Liver (tissue), 10 donors: Measurements from ENCODE around the gene NCR2. TPM values are rescaled to one million over a fixed set of nuclear protein-coding genes. Genes with fewer than 3 reads are reported as not detected.

Experiments
- DNase-seq: peaks from one replicate; pipeline ENCODE4 v3.0.0-alpha.2; 2017; ENCODE audit warnings: low spot score
- H3K27ac ChIP-seq, 2 donors: one replicate each; pipeline ENCODE4 v1.7.0; 2013; ENCODE audit warnings: inconsistent platforms in 2 of 2, low read length in 2 of 2, control low read depth in 1 of 2, low read depth in 1 of 2, mild to moderate bottlenecking in 1 of 2
- H3K27me3 ChIP-seq, 4 donors: one replicate each; pipeline versions ENCODE4 v1.6.1 to v1.7.0; 2013; ENCODE audit warnings: low read length in 3 of 4, inconsistent platforms in 1 of 4, mild to moderate bottlenecking in 1 of 4, moderate library complexity in 1 of 4; ENCODE audit not compliant: control insufficient read depth in 4 of 4, insufficient read depth in 4 of 4
- H3K36me3 ChIP-seq, 4 donors: one replicate each; pipeline versions ENCODE4 v1.6.1 to v1.7.0; 2013; ENCODE audit warnings: low read length in 3 of 4, mild to moderate bottlenecking in 3 of 4, low read depth in 1 of 4, moderate library complexity in 1 of 4; ENCODE audit not compliant: control insufficient read depth in 4 of 4, insufficient read depth in 3 of 4
- H3K4me1 ChIP-seq, 4 donors: one replicate each; pipeline versions ENCODE4 v1.6.1 to v1.7.0; 2013; ENCODE audit warnings: low read length in 3 of 4, mild to moderate bottlenecking in 3 of 4, moderate library complexity in 1 of 4; ENCODE audit not compliant: control insufficient read depth in 4 of 4, insufficient read depth in 4 of 4
- H3K4me3 ChIP-seq, 3 donors: one replicate each; pipeline versions ENCODE4 v1.6.1 to v1.7.0; 2013; ENCODE audit warnings: low read length in 3 of 3, control low read depth in 1 of 3, low read depth in 1 of 3, mild to moderate bottlenecking in 1 of 3
- H3K9ac ChIP-seq, 2 donors: one replicate each; pipeline ENCODE4 v1.7.0; 2013; ENCODE audit warnings: low read length in 2 of 2, mild to moderate bottlenecking in 2 of 2, moderate library complexity in 2 of 2, control low read depth in 1 of 2, low read depth in 1 of 2
- H3K9me3 ChIP-seq, 4 donors: one replicate each; pipeline versions ENCODE4 v1.6.1 to v1.7.0; 2013; ENCODE audit warnings: low read length in 3 of 4; ENCODE audit not compliant: control insufficient read depth in 4 of 4
- ATF3 ChIP-seq: IDR thresholded peaks from 2 replicates; pipeline ENCODE4 v1.6.1; 2016; ENCODE audit warnings: antibody characterized with exemption
- CTCF ChIP-seq: fragments of 150-350 bp; IDR thresholded peaks from 2 replicates; pipeline ENCODE4 v1.5.1; 2017; ENCODE audit warnings: improper control_type of control experiment, low read depth, low read length; ENCODE audit not compliant: missing input control
- EGR1 ChIP-seq, 2 donors: IDR thresholded peaks; 2 replicates each; pipeline ENCODE4 v1.6.1; 2016 to 2018; ENCODE audit warnings: antibody characterized with exemption in 2 of 2, low read depth in 2 of 2
- FOXA1 ChIP-seq: IDR thresholded peaks from 2 replicates; pipeline ENCODE4 v1.6.1; 2016; ENCODE audit warnings: antibody characterized with exemption
- FOXA2 ChIP-seq: IDR thresholded peaks from 2 replicates; pipeline ENCODE4 v1.6.1; 2016; ENCODE audit warnings: antibody characterized with exemption
- GABPA ChIP-seq, 2 donors: IDR thresholded peaks in 1 of 2; conservative IDR thresholded peaks in 1 of 2; 2 replicates each; pipeline ENCODE4 v1.6.1; 2016; ENCODE audit warnings: antibody characterized with exemption in 2 of 2, mild to moderate bottlenecking in 1 of 2, moderate library complexity in 1 of 2
- HNF4A ChIP-seq, 2 donors: conservative IDR thresholded peaks; 2 replicates each; pipeline ENCODE4 v1.6.1; 2016; ENCODE audit warnings: antibody characterized with exemption in 2 of 2, mild to moderate bottlenecking in 2 of 2
- HNF4G ChIP-seq: IDR thresholded peaks from 2 replicates; pipeline ENCODE4 v1.6.1; 2016; ENCODE audit warnings: antibody characterized with exemption
- JUND ChIP-seq, 2 donors: IDR thresholded peaks; 2 replicates each; pipeline ENCODE4 v1.6.1; 2016; ENCODE audit warnings: antibody characterized with exemption in 2 of 2
- MAX ChIP-seq: IDR thresholded peaks from 2 replicates; pipeline ENCODE4 v1.6.1; 2016; ENCODE audit warnings: antibody characterized with exemption
- RAD21 ChIP-seq, 2 donors: IDR thresholded peaks; 2 replicates each; pipeline ENCODE4 v1.6.1; 2016; ENCODE audit warnings: antibody characterized with exemption in 2 of 2, mild to moderate bottlenecking in 2 of 2
- REST ChIP-seq: IDR thresholded peaks from 2 replicates; pipeline ENCODE4 v1.6.1; 2016; ENCODE audit warnings: antibody characterized with exemption, mild to moderate bottlenecking
- RXRA ChIP-seq, 2 donors: IDR thresholded peaks; 2 replicates each; pipeline ENCODE4 v1.6.1; 2017 to 2018; ENCODE audit warnings: antibody characterized with exemption in 2 of 2, mild to moderate bottlenecking in 1 of 2
- SP1 ChIP-seq: IDR thresholded peaks from 2 replicates; pipeline ENCODE4 v1.6.1; 2018; ENCODE audit warnings: antibody characterized with exemption, mild to moderate bottlenecking
- TAF1 ChIP-seq: conservative IDR thresholded peaks from 2 replicates; pipeline ENCODE4 v1.6.1; 2016; ENCODE audit warnings: antibody characterized with exemption, mild to moderate bottlenecking
- YY1 ChIP-seq: IDR thresholded peaks from 2 replicates; pipeline ENCODE4 v1.6.1; 2016; ENCODE audit warnings: antibody characterized with exemption, mild to moderate bottlenecking
- ZBTB33 ChIP-seq: IDR thresholded peaks from 2 replicates; pipeline ENCODE4 v1.6.1; 2016; ENCODE audit warnings: antibody characterized with exemption
- WGBS: extraction: QIAGEN DNeasy Blood & Tissue Kit; methylation state at CpG from one replicate; pipeline ENCODE4 v1.1.7; 2013; 5-methylcytosine and 5-hydroxymethylcytosine counted together
- polyA plus RNA-seq, 2 donors: library from polyadenylated mRNA; stranded (reverse) in 1 of 2; unstranded in 1 of 2; fragments of 200-250 nt in 1 of 2; fragments of >200 nt in 1 of 2; fragmentation: Nextera tagmentation in 1 of 2; extraction: Ambion mirVana in 1 of 2; gene quantifications; one replicate each; pipeline versions ENCODE4 v1.2.1 to v1.2.3, GENCODE V29; 2013 to 2015
- small RNA-seq: library from RNA; depleted of rRNA; stranded (forward); fragments of <200 nt; gene quantifications from one replicate; pipeline ENCODE3, GENCODE V24; 2014
- total RNA-seq, 2 donors: library from RNA; depleted of rRNA; stranded (reverse); fragments of >200 nt; gene quantifications; one replicate each; pipeline ENCODE4 v1.2.3, GENCODE V29; 2014
- donor health status: healthy.
- donor health status: healthy.
- donor health status: healthy.
- donor health status: healthy.
- donor health status: healthy.

NCR2 gene
- total and polyA plus RNA-seq, 4 donors: not detected

GRCh38 chr6:41399424-41399823 is 64.0 kb downstream of the NCR2 start:
- Histone ChIP-seq H3K4me3 (no peak overlapping the region), H3K9me3 (peaks cover 4 to 18% (median 10%) of the 10 kb centered on the region in 4 donors), H3K27ac (no peak overlapping the region), H3K4me1 (no peaks in the 10 kb centered on the region), H3K27me3 (peaks cover 0 to 5% (median under 1%) of the 10 kb centered on the region in 4 donors), H3K9ac (no peak overlapping the region), H3K36me3 (no peaks in the 10 kb centered on the region)
- TF ChIP-seq GABPA (IDR thresholded peaks at IDR 0.05 in 1 of 2, conservative IDR thresholded peaks at IDR 0.05 in 1 of 2) (no peak), SP1 (no peak), REST (no peak), FOXA2 (no peak), ZBTB33 (no peak), CTCF (no peak), JUND (IDR thresholded peaks at IDR 0.05) (no peak), HNF4A (conservative IDR thresholded peaks at IDR 0.05) (no peak), TAF1 (no peak), MAX (no peak), ATF3 (no peak), YY1 (no peak), HNF4G (no peak), RAD21 (IDR thresholded peaks at IDR 0.05) (no peak), RXRA (IDR thresholded peaks at IDR 0.05) (no peak), EGR1 (IDR thresholded peaks at IDR 0.05; ENCODE audit: low read depth in 2 of 2) (no peak), FOXA1 (no peak)
- 78% methylated on average over 5 of the region's 5 CpGs for WGBS
- no peak for DNase-seq

Small RNA genes lying within 50 kb of the gene (small RNA-seq; reads per million reads assigned to genes)
- not detected for gene RNU6-643P

Other genes with a start within 250 kb of the NCR2 start
- 1 to 10 TPM in 1 of 2 donors, under 1 TPM in 1; 0.08 to 4.5 TPM for gene TREML1, start 181.3 kb upstream of the NCR2 start, total RNA-seq
- gene TREML1, start 181.3 kb upstream of the NCR2 start, polyA plus RNA-seq: under 1 TPM in 1 of 2 donors, not detected in 1; 0.12 TPM
- not detected for gene TREM2, start 172.5 kb upstream of the NCR2 start, total RNA-seq
- under 1 TPM; 0.18 to 0.90 TPM for gene TREM2, start 172.5 kb upstream of the NCR2 start, polyA plus RNA-seq
- 1 to 10 TPM in 1 of 2 donors, under 1 TPM in 1; 0.42 to 9.8 TPM for gene TREML2, start 134.5 kb upstream of the NCR2 start, total RNA-seq
- under 1 TPM; 0.03 to 0.04 TPM for gene TREML2, start 134.5 kb upstream of the NCR2 start, polyA plus RNA-seq
- under 1 TPM in 1 of 2 donors, not detected in 1; 0.08 TPM for gene TREML4, start 107.3 kb upstream of the NCR2 start, total RNA-seq
- gene TREML4, start 107.3 kb upstream of the NCR2 start, polyA plus RNA-seq: under 1 TPM in 1 of 2 donors, not detected in 1; 0.31 TPM
- gene TREM1, start 48.9 kb upstream of the NCR2 start, total RNA-seq: 1 to 10 TPM in 1 of 2 donors, under 1 TPM in 1; 0.09 to 1.3 TPM
- under 1 TPM; 0.32 to 0.43 TPM for gene TREM1, start 48.9 kb upstream of the NCR2 start, polyA plus RNA-seq
- 1 to 10 TPM; 3.7 to 4.9 TPM for gene FOXP4, start 210.8 kb downstream of the NCR2 start, total RNA-seq
- 10 to 100 TPM in 1 of 2 donors, 1 to 10 TPM in 1; 2.5 to 16.0 TPM for gene FOXP4, start 210.8 kb downstream of the NCR2 start, polyA plus RNA-seq